SK-N-SH treated with all-trans-retinoic acid at 6 μM for 48 hours (cell line): ENCODE measurements around the gene PPP1R15B.

Experiments used
- ARNTL ChIP-seq: fragments of 450-650 bp; formaldehyde crosslinking; IDR thresholded peaks from 2 replicates; pipeline ENCODE4 v1.5.0; 2020; ENCODE audit warnings: low read depth, mild to moderate bottlenecking, moderate library complexity, borderline replicate concordance
- BACH2 ChIP-seq: fragments of 250-450 bp; sonication (Bioruptor Pico); IDR thresholded peaks from 2 replicates; pipeline ENCODE4 v1.9.0; 2021; ENCODE audit warnings: mild to moderate bottlenecking, borderline replicate concordance
- CSRNP3 ChIP-seq: fragments of 250-450 bp; sonication (Bioruptor Pico); IDR thresholded peaks from 2 replicates; pipeline ENCODE4 v1.5.1; 2021; ENCODE audit warnings: mild to moderate bottlenecking, moderate library complexity
- PATZ1 ChIP-seq: fragments of 250-450 bp; sonication (Bioruptor Pico); IDR thresholded peaks from 2 replicates; pipeline ENCODE4 v1.8.0; 2020; ENCODE audit warnings: mild to moderate bottlenecking, moderate library complexity, borderline replicate concordance
- POU6F1 ChIP-seq: fragments of 250-450 bp; sonication (Bioruptor Pico); IDR thresholded peaks from 2 replicates; pipeline ENCODE4 v1.8.0; 2021; ENCODE audit warnings: low read depth, mild to moderate bottlenecking, moderate library complexity, borderline replicate concordance
- RARB ChIP-seq: fragments of 250-450 bp; sonication (Bioruptor Pico); IDR thresholded peaks from 2 replicates; pipeline ENCODE4 v1.8.0; 2021; ENCODE audit warnings: mild to moderate bottlenecking, moderate library complexity
- SNAI2 ChIP-seq: fragments of 250-450 bp; sonication (Bioruptor Pico); IDR thresholded peaks from 2 replicates; pipeline ENCODE4 v1.5.0; 2020; ENCODE audit warnings: mild to moderate bottlenecking, moderate library complexity
- TCF4 ChIP-seq: fragments of 250-450 bp; sonication (Bioruptor Pico); IDR thresholded peaks from 2 replicates; pipeline ENCODE4 v1.8.0; 2021; ENCODE audit warnings: mild to moderate bottlenecking, moderate library complexity, borderline replicate concordance
- ZC3H10 ChIP-seq: fragments of 250-450 bp; sonication (Bioruptor Pico); IDR thresholded peaks from 2 replicates; pipeline ENCODE4 v1.5.1; 2021; ENCODE audit warnings: mild to moderate bottlenecking, moderate library complexity
- ZFP30 ChIP-seq: fragments of 450-650 bp; formaldehyde crosslinking; IDR thresholded peaks from 2 replicates; pipeline ENCODE4 v1.5.0; 2022; ENCODE audit warnings: mild to moderate bottlenecking, moderate library complexity
- ZNF8 ChIP-seq: fragments of 450-650 bp; formaldehyde crosslinking; IDR thresholded peaks from 2 replicates; pipeline ENCODE4 v1.5.0; 2020; ENCODE audit warnings: mild to moderate bottlenecking, moderate library complexity

GRCh38 chr1:204426474-204426873 lies 14.9 kb upstream of the PPP1R15B start:
- TF ChIP-seq CSRNP3 (no peak), ARNTL (no peak), ZFP30 (CRISPR knock-in tag) (no peak), POU6F1 (CRISPR knock-in tag) (no peak), BACH2 (CRISPR knock-in tag) (no peak), PATZ1 (CRISPR knock-in tag) (no peak), TCF4 (CRISPR knock-in tag) (no peak), SNAI2 (CRISPR knock-in tag) (no peak), ZNF8 (no peak), ZC3H10 (CRISPR knock-in tag) (no peak), RARB (CRISPR knock-in tag) (no peak)
